Stimulated activated CD8-positive, alpha-beta memory T cell treated with anti-CD3 and anti-CD28 coated beads, Interleukin-12 subunit alpha, Interleukin-12 subunit beta, amount 100 ng/mL, for 24 hours (primary cell): ENCODE data around the gene DDHD1.

Experiments
- DNase-seq: peaks from one replicate; pipeline ENCODE4 v3.0.0-alpha.2; 2020; ENCODE audit errors: extremely low read depth

Gene DDHD1

DNA sequence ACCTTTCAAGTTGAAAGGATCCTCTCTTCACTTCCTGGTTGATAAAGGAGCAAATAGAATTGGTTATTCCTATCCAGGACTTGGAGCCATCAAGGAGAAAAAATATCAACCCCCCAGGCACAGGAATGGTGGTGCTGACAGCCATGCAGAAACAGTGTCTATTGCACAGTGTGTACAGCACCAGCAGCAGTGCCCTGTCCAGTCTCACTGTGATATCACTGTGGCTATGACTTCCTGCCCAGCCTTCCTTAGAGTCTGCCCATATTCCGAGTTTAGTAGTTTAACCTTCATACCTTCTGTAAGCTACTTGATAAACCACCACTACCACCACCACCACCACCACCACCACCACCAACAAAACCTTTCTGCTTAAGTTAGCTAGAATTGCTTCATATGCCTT, 157.1 kb downstream of the DDHD1 start:
- no peak for DNase-seq

DNA sequence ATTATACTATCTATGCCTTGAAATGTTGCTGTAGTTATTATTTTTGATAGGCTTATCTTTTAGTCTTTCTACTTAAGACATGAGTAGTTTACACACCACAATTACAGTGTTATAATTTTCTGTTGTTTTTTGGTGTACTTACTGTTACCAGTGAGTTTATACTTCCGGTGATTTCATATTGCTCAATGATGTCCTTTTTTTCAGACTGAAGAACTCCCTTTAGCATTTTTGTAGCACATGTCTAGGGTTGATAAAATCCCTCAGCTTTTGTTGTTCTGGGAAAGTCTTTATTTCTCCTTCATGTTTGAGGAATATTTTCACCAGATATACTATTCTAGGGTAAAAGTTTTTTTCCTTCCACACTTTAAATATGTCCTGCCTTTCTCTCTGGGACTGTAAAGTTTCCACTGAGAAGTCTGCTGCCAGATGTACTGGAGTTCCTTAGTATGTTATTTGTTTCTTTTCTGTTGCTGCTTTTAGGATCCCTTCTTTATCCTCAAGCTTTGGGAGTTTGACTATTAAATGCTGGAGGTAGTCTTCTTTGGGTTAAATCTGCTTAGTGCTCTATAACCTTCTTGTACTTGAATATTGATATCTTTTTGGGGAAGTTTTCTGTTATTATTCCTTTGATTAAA, 160.8 kb downstream of the DDHD1 start:
- no peak for DNase-seq

DNA sequence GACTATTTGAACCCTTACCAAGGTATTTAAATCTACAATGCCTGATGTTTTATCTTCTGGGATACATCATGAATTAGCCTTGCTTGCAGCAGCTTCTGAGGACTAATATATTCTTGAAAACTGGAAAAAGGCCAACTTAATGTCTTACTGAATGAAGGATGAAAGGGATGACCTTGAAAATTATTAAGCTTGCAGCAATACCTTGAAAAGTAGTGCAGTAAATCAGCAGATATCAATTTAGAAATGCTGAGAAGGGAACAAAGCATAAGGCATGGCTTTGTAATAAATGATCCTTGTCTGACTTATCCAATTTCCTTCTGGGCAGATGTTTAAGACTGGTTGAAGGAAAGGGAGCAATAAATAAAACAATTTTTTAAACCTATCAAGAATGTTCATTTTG, 165.0 kb downstream of the DDHD1 start:
- no peak for DNase-seq

DNA sequence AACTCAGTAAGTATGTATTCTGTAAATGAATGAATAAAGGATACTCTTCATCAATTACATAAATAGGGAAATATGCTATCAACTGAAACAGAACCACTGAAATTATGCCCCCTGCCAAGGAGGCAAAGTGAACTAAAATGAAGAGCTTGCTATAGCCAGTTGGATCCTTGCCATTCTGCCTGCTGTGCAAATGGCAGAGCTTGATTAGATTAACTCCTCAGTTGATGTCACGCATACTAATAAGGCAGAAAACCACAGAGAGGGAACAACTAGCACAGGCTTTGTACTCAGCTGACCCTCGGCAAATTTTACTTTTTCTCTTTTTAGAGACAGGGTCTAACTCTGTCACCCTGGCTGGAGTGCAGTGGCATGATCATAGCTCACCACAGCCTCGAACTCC, 165.6 kb downstream of the DDHD1 start:
- no peak for DNase-seq

DNA sequence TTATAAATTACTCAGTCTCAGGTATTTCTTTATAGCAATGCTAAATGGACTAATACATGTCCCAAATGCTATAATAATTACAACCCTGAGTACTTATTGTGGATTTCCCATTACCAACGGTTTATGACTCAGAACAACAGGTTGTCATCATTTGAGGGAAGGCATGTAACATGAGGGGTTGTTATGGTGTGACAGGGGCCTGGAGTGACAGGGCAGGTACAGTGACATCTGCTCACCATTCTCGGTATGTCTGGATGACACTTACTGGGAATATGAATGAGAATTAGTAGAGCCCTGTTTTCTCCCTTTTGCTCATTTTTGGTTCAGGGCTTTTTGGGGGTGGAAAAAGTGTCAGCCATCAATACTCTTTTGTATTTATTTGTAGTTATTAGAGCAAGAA, 166.1 kb downstream of the DDHD1 start:
- DNase-seq, result no peak
